Measurements from ENCODE around the gene MTA1.

The MTA1 gene

DNA sequence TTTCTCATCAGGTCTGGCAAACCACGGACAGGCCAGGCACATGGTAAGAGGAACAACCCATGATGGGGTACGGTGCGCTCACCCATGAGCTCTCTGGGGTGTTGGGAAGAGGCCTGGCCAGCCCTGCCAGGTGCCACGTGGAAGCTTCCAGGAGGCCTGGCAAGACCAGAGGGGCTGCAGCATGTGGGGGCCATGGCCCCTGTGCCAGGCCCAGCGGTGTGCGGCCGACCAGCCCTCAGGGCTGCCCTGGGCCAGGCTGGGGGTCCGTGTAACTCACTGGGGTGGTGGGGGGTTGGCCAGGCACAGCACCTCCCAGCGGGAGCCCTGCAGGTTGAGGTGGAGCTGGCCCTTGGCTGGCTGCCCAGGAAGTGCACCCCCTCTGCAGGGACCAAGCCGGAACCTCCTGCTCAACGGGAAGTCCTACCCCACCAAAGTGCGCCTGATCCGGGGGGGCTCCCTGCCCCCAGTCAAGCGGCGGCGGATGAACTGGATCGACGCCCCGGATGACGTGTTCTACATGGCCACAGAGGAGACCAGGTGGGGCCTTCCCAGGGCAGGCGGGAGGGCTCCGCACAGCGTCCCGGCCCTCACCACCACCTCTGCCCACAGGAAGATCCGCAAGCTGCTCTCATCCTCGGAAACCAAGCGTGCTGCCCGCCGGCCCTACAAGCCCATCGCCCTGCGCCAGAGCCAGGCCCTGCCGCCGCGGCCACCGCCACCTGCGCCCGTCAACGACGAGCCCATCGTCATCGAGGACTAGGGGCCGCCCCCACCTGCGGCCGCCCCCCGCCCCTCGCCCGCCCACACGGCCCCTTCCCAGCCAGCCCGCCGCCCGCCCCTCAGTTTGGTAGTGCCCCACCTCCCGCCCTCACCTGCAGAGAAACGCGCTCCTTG lies 50.1 kb downstream of the MTA1 start:
- no peak for DNase-seq (ENCODE audit: low read depth)
- no peak overlapping the region for H3K4me3 ChIP-seq (ENCODE audit: control insufficient read depth, low read depth, low read length)
- TF ChIP-seq, protein P1, sequence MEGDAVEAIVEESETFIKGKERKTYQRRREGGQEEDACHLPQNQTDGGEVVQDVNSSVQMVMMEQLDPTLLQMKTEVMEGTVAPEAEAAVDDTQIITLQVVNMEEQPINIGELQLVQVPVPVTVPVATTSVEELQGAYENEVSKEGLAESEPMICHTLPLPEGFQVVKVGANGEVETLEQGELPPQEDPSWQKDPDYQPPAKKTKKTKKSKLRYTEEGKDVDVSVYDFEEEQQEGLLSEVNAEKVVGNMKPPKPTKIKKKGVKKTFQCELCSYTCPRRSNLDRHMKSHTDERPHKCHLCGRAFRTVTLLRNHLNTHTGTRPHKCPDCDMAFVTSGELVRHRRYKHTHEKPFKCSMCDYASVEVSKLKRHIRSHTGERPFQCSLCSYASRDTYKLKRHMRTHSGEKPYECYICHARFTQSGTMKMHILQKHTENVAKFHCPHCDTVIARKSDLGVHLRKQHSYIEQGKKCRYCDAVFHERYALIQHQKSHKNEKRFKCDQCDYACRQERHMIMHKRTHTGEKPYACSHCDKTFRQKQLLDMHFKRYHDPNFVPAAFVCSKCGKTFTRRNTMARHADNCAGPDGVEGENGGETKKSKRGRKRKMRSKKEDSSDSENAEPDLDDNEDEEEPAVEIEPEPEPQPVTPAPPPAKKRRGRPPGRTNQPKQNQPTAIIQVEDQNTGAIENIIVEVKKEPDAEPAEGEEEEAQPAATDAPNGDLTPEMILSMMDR (conservative IDR thresholded peaks at IDR 0.05; ENCODE audit: control insufficient read depth, insufficient read depth, low read depth, low read length): no peak

DNA sequence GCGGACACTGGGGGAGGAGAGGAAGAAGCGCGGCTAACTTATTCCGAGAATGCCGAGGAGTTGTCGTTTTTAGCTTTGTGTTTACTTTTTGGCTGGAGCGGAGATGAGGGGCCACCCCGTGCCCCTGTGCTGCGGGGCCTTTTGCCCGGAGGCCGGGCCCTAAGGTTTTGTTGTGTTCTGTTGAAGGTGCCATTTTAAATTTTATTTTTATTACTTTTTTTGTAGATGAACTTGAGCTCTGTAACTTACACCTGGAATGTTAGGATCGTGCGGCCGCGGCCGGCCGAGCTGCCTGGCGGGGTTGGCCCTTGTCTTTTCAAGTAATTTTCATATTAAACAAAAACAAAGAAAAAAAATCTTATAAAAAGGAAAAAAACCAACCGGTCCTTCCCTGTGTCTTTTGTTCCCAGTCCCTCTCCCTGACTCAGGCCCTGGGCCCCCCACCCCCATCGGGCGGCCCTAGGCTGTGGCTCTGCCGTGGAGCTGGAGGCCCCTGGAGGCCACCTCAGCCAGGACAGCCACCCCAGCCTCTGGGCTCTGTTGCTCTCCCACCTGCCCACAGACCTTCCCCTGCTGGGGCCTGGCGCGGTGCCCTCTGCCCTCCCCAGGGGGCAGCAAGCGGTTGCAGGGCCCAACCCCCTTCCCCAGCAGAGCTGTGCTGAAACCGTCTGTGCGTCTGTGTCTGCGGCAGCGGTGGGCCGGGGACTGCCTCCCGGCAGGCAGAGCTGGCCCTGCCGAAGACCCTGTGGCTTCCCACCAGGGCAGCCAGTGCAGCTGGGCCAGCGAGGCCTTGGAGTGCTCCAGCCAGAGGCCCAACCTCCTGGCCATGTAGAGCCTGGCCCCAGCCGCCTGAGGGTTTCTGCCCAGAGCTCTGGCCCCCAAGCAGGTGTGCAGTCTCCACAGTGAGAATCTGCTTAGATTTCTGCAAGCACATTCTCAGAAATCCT lies 51.0 kb downstream of the MTA1 start:
- no peak for DNase-seq (ENCODE audit: low read depth)
- TF ChIP-seq, protein P1 (conservative IDR thresholded peaks at IDR 0.05; ENCODE audit: control insufficient read depth, insufficient read depth, low read depth, low read length): no peak
- no peak overlapping the region for H3K4me3 ChIP-seq (ENCODE audit: control insufficient read depth, low read depth, low read length)

DNA sequence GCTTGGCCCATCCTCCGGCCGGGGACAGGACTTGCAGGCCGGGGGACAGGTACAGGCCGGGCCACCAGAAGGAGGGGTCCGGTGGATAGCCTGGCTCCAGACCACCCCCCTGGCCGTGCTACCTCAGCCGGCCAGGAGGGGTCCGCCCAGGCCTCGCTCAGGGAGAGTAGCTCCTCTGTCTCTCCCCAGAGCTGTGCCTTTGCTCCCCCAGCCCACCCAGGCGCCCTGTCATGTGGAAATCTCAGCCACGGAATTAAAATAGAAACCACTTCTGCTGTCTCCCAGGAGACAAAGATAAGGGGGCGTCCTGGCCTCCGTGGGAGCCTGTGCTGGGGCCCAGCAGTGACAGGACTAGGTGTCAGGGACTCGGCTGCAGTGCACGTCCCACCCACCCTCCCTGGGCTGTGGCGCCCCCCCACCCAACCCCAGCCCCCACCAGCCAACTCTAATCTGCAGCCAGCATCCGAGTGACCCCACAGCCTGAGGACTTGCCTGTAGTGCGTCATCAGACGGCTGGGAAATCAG lies 51.7 kb downstream of the MTA1 start:
- TF ChIP-seq, protein P1 (conservative IDR thresholded peaks at IDR 0.05; ENCODE audit: control insufficient read depth, insufficient read depth, low read depth, low read length): no peak
- H3K4me3 ChIP-seq (ENCODE audit: control insufficient read depth, low read depth, low read length): no peak overlapping the region

DNA sequence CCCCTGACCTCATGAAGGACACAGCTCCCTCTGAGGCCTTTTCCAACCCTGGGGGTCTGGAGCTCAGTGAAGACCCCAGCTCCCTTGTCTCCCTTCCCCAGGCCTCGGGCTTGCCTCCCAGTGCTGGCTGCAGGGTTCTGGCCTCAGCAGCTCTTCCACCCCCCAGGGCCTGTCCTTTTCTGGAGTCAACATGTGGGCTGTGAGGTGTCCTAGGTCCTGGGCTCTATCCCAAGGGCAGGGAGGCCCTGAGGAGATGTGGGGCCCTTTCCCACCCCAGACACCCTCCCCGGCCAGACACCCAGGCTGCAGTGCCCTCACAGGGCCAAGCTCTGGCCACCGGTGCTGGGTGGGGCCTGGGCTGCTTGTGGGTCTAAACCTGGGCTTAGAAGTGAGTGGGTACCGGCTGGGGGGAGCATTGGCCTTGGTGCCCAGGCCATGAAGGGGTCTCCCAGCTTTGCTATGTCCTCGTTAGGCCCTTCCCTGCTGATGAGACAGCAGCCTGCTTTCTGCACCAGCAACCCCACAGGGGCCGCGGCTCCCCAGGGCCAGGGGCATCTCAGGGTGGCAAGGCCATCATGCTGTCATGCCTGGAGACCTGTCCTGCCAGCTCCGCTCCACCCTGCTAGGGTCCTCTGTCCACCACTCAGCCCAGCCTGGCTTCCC lies 52.3 kb downstream of the MTA1 start:
- no peak overlapping the region for H3K4me3 ChIP-seq (ENCODE audit: control insufficient read depth, low read depth, low read length)
- TF ChIP-seq, protein P1 (conservative IDR thresholded peaks at IDR 0.05; ENCODE audit: control insufficient read depth, insufficient read depth, low read depth, low read length): no peak
- no peak for DNase-seq (ENCODE audit: low read depth)

More for the DNA sequence above, 51.7 kb downstream of the MTA1 start:
- no peak for DNase-seq (ENCODE audit: low read depth)

DNA sequence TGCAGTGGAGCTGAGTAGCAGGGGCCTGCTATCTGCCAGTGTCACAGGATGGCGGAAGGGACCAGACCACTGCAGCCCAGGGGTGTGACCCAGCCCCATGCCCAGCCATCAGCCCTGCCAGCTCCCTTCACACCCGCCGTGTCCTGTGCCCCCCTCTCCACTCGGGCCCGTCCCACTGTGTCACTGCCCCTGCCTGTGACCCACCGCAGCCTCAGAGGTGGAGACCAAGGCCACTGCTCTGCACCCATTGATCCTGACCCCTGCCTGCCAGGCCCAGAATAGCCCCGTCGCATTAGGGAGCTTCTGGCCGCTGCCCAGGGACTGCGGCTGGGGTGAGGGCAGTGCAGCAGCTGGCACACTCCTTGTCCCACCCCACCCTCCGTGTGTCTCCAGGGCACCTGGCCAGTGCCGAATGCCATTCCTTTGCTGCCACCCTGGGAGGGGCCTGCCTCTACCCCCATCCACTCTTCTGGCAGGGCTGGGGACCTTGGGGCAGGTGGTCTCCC lies 52.9 kb downstream of the MTA1 start:
- TF ChIP-seq, protein P1 (conservative IDR thresholded peaks at IDR 0.05; ENCODE audit: control insufficient read depth, insufficient read depth, low read depth, low read length): no peak
- H3K4me3 ChIP-seq (ENCODE audit: control insufficient read depth, low read depth, low read length): no peak overlapping the region

More for the DNA sequence above, 52.9 kb downstream of the MTA1 start:
- DNase-seq (ENCODE audit: low read depth): no peak
